NCI-H510A (cell line): Measurements from ENCODE around the gene RC3H2.
"Not testable (repeated sequence)": the region's sequence is repeated elsewhere in the genome, so short reads cannot be mapped to it uniquely, and the experiment has no call there.

Experiments used
- DNase-seq: peaks from one replicate; lab custom pipeline; 2025; lab: John Stamatoyannopoulos, UW

Gene RC3H2

DNA sequence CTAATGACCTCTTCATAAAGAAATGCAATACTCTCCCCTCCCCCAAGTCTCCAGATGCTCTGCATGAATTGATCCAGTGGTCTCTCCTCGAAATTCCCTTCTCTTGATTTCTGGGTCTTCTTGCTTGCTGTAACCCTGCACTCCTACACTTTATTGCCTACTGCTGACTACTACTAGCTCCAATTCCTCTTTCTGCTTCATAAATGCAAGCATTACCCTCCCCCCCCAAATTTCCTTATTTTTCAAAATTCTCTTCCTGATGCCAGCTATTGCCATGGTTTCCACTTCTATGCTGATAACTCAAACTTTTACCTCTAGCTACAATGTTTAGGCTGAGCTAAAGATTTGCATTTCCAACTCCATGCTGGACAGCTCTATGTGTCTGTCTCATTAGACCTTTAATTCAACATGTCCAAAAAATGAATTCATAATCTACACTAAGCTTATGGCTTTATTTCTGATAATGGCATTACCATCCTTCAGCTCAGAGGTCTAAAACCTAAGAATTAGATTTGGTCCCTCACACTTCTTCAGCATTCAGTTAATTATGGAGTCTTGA, 24.7 kb upstream of the RC3H2 start:
- DNase-seq = no peak

DNA sequence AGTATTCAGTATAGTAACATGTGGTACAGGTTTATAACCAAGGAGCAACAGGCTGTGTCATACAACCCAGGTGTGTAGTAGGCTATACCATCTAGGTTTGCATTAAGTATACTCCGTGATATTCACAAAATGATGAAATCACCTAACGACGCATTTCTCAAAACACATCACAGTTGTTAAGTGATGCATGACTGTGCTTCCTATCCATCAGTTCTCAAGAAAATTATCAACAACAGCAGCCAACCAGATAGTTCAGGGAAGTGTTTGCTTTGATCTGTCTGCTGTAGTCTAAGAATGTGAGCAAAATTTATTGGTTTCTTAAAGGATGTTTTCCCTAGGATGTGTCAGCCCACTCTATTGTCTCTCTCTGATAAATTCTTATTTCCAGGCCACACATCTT, 18.8 kb upstream of the RC3H2 start:
- DNase-seq = no peak

DNA sequence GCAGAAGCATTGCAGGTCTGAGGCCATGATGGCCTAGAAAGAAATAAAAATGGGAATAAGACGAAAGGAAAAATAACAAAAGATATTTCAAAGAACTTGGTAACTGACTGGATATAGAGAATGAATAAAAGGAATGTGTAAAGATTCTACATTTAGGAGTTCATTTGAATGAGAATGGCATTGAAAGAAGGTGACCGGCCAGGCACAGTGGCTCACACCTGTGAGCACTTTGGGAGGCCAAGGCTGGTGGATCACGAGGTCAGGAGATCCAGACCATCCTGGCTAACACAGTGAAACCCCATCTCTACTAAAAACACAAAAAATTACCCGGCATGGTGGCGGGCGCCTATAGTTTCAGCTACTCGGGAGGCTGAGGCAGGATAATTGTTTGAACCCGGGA, 17.6 kb upstream of the RC3H2 start:
- no peak for DNase-seq

DNA sequence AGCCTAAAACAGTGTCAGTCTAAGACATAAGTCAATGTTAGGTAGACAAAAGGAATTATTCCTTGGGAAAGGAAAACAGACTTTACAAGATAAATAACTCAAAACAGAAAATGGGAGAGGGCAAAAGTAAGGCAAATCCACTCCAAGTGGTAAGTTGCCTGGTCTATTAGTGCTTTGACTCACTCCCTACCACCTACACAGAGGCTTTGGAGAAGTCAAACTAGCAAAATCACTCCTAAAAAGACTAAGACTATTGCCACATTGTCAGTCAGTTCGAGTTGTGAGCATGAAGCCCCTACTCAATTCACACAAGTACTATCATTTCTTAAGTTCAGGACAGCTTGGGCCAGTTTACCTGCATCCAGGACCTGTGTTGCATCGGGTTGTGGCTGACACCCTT, 13.2 kb upstream of the RC3H2 start:
- no peak for DNase-seq

- peak; percentile 70 for DNase-seq
Observed at GRCh38 chr9:122912964-122913673, 8.0 kb upstream of the RC3H2 start, which contains the start of gene ZBTB6. TSS of gene ZBTB6 (minus strand) at chr9:122913323. CDS start at chr9:122912072, 1,251 bp downstream.

GRCh38 chr9:122912671-122912963, 7.5 kb upstream of the RC3H2 start:
- DNase-seq = no peak

GRCh38 chr9:122906122-122906521, 963 bp upstream of the RC3H2 start:
- DNase-seq = not testable (repeated sequence)

- peak; percentile 8 for DNase-seq
Observed at GRCh38 chr9:122904466-122904822, 715 bp downstream of the RC3H2 start.

GRCh38 chr9:122900791-122901190, 4.4 kb downstream of the RC3H2 start:
- DNase-seq = no peak

DNA sequence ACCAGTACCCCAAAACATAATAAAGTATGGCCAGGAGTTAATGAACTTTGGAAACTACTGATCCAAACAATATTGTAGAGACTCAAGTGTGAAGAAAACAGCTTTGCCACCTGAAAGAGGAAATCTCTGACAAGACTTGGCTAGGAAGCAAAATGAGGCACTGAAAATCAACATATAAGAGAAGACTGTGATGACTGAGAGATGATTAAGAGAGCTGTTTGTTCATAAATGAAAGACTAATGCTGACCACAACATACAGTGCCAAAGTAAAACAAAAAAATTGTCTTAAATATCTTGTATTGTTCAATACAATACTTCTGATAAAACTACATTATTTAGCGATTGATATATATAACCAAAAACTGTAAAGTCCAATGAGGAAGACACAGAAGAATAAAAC, 7.2 kb downstream of the RC3H2 start:
- no peak for DNase-seq

GRCh38 chr9:122888480-122888879, 16.7 kb downstream of the RC3H2 start:
- no peak for DNase-seq

DNA sequence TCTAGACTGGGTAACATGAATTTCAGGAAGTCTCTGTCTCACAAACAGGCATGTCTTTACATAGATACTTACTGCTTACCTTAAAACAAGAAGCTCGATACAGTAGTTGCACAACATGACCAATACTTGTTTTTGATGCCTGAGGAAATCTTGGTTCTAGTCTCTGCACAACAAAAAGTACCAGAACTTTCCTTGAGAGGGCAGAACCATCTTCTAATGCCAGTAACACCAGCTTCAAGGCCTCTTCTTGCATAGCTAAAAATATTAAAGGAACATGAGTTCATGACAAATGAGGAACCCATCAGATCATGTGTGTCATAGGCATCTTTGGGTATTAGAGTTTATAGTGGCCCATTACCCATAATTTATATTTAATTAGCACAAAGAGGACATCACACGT, 22.0 kb downstream of the RC3H2 start:
- no peak for DNase-seq

GRCh38 chr9:122879443-122879842, 25.7 kb downstream of the RC3H2 start:
- no peak for DNase-seq

DNA sequence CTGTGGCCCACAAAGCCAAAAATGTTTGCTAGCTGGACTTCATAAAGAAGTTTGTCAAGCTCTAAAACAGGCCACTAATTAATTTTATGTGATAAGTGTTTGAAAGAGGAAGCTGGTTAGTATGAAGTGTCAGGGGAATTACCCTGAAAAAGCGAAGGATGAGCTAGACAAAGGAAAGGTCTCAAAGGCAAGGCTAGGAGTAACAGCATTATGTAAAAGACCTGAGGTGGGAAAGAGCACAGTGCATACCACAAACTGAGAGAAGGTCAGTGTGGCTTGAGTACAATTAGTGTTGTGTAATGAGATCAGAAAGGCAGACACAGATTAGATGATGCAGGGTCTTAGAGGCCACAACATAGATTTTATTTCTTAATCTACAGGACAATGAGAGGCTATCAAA, 29.6 kb downstream of the RC3H2 start:
- DNase-seq = no peak

DNA sequence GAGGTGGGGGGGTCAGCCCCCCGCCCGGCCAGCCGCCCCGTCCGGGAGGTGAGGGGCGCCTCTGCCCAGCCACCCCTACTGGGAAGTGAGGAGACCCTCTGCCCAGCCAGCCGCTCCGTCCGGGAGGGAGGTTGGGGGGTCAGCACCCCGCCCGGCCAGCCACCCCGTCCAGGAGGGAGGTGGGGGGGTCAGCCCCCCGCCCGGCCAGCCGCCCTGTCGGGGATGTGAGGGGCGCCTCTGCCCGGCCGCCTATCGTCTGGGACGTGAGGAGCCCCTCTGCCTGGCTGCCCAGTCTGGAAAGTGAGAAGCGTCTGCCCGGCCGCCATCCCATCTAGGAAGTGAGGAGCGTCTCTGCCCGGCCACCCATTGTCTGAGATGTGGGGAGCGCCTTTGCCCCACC, 37.9 kb downstream of the RC3H2 start:
- DNase-seq = not testable (repeated sequence)

DNA sequence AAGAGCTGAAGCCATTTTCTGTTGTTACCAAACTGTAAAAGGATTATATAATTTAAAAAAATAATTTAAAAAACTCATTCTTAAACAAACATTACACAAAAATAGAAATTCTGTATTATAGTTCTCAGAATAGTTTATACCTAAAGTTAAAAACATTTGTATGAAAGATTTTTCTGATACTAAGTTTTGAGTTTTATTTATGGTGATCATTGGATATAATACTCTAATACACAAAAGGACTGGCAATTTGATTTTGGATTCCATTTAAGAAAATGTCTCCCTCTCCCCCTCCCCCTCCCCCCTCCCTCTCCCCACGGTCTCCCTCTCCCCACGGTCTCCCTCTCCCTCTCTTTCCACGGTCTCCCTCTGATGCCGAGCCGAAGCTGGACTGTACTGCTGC, 39.1 kb downstream of the RC3H2 start:
- DNase-seq = no peak

DNA sequence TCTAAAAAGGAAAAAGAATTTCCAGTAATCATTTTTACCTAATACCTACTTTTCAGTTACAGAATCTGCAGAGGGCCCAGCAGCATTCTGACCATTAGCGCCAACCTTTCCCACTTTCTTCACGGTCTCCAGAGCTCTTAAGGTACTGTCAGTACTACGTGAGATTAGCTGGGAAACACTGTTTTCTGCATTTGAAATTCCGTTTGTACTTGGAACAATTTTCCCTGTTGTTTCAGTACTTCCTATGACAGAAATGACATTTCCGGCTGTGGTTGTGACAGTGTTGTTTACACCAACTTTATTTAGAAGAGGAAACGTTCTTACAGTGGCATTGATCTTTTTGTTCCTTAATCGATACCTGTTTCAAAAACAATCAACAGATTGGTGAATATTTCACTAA, 39.9 kb downstream of the RC3H2 start:
- DNase-seq = no peak

DNA sequence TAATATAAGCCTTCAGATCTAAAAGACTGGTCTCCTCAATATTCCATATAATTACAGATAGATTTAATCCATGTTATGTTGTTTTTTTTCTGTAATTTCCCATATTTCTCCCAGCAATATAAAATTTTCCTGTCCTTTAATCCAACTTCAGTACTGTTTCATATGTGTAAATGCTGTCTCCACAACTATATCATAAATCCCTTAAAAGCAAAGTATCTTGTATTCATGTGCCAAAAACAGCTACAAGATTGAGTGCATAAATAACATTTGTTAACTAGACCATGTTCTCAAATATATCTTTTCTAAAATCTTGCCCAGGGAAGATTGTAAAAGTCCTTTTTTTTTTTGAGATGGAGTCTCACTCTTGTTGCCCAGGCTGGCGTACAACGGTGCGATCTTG, 41.8 kb downstream of the RC3H2 start:
- no peak for DNase-seq

DNA sequence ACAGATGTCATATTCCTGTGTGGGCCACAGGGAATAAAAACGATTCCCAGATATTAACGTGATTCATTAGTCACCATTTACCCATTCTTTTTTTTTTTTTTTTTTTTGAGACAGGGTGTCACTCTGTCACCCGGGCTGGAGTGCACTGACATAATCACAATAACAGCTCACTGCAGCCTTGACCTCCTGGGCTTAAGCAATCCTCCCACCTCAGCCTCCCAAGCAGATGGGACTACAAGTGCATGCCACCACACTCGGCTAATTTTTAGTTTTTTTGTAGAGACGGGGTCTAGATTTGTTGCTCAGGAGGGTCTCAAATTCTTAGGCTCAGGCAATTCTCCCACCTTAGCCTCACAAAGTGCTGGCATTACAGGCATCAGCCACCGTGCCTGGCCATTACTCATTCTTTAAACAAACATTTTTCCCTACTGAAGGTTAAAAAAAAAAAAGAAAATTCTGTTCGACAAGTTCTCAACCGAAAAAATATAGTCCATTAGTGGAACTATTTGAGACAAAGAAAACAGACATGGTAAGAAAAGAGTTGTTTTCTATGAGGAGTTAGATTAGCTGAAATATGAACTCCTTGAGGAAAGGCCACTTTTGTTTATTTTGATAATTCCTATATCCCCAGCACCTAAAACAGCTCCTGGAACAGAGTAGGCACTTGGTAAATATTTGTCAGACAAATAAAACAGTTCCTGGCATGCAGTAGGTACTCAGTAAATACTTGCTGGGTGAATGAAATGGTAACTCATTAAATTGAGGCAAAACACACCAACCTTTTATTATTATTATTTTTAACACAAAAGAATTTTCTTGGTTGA, 44.6 kb downstream of the RC3H2 start:
- DNase-seq = no peak

- DNase-seq = no peak
Observed at GRCh38 chr9:122857815-122858214, 47.3 kb downstream of the RC3H2 start.

DNA sequence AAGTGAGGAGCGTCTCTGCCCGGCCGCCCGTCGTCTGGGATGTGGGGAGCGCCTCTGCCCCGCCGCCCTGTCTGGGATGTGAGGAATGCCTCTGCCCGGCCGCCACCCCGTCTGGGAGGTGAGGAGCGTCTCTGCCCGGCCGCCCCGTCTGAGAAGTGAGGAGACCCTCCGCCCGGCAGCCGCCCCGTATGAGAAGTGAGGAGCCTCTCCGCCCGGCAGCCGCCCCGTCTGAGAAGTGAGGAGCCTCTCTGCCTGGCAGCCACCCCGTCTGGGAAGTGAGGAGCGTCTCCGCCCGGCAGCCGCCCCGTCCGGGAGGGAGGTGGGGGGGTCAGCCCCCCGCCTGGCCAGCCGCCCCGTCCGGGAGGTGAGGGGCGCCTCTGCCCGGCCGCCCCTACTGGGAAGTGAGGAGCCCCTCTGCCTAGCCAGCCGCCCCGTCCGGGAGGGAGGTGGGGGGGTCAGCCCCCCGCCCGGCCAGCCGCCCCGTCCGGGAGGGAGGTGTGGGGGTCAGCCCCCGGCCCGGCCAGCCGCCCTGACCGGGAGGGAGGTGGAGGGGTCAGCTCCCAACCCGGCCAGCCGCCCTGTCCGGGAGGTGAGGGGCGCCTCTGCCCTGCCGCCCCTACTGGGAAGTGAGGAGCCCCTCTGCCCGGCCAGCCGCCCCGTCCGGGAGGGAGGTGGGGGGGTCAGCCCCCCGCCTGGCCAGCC, 52.9 kb downstream of the RC3H2 start:
- DNase-seq = not testable (repeated sequence)

- no peak for DNase-seq
Observed at GRCh38 chr9:122848256-122848943, 56.8 kb downstream of the RC3H2 start.
